Measurements from ENCODE around the gene MCOLN3. TPM values are rescaled to one million over a fixed set of nuclear protein-coding genes. Genes with fewer than 3 reads are reported as not detected.

The MCOLN3 gene, protein sequence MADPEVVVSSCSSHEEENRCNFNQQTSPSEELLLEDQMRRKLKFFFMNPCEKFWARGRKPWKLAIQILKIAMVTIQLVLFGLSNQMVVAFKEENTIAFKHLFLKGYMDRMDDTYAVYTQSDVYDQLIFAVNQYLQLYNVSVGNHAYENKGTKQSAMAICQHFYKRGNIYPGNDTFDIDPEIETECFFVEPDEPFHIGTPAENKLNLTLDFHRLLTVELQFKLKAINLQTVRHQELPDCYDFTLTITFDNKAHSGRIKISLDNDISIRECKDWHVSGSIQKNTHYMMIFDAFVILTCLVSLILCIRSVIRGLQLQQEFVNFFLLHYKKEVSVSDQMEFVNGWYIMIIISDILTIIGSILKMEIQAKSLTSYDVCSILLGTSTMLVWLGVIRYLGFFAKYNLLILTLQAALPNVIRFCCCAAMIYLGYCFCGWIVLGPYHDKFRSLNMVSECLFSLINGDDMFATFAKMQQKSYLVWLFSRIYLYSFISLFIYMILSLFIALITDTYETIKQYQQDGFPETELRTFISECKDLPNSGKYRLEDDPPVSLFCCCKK
- total RNA-seq, result 10 to 100 TPM in 2 of 4 donors, 1 to 10 TPM in 2; 2.1 to 37.7 (median 12.0) TPM

DNA sequence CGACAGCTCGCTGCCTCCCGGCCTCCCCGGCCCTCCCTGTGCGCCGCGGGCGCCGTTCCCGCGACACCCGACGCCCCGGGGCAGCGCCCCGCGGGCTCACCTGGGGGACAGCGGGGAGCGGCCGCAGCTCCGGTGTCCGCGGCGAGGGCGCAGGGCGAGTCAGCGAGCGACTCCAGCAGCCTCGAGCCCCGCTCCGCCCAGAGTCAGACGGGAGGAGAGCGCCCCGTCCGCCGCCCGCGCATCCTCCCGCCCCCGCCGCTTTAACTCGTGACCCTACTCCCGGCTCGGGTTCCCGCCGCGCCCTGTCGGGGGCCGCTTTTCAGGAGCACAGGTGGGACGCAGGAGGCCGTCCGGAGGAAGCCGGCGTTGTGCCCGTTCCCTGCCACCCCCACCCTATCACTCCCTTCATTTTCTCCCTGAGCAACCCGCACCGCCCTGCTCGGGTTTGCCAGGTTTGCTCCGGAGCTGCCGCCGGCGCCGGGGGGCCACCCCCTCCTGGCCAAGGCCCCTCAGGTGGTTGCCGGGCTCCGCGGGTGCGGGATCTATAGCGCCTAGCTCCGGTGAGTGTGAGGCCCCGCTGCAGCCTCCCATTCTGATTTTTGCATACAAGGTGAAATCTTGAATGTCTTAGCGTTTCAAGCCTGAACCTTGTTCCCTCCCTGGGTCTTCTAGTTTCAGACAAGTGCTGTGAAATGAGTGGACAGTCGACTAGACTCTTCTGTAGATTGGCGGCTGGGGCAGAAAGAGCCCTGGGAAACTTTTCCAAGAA lies at the start of gene MCOLN3:
Gene MCOLN3, minus strand, starts transcription at position 205 of the 769 bp plus-strand sequence. CDS start 3,140 bp downstream, outside the sequence.
- H3K4me1 ChIP-seq, result peaks cover 0 to 9% of the 10 kb centered on the region in 2 donors
- H3K36me3 ChIP-seq, result no peaks in the 10 kb centered on the region
- intact Hi-C loops (cut with DNase I; ENCODE audit: low total_unique reads), result no loop called here
- H3K27ac ChIP-seq, result no peak within 1 kb of the TSS
- H3K9me3 ChIP-seq, result no peaks in the 10 kb centered on the region
- TF ChIP-seq CTCF (IDR thresholded peaks at IDR 0.05), result no peak
- no peak for TF ChIP-seq POLR2A (IDR thresholded peaks at IDR 0.05)
- peak; percentile 24 to 57 for DNase-seq
- H3K4me3 ChIP-seq, result peak within 1 kb of the TSS; percentile 17 to 47
- peaks cover 11 to 18% of the 10 kb centered on the region in 2 donors for H3K27me3 ChIP-seq

DNA sequence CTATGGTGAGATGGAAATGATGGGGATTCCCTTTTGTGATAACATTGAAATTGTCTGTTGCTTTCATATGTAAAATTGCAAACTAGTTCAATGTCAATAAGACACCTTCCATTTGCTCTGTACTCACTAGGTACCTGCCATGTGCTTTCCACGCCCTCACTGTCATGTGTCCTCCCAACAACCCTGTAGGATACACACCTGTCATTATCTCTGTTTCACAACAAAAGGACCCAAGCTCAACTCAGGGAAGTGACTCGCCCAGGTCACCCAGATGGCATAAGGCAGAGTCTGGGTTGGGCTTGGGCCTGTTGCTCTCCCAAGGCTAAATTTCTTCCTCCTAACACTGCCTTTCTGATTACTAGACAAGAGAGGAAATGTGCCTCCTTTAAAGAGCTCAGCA lies 45.3 kb upstream of the MCOLN3 start:
- H3K9me3 ChIP-seq, result no peaks in the 10 kb centered on the region
- H3K27me3 ChIP-seq, result no peaks in the 10 kb centered on the region
- no peaks in the 10 kb centered on the region for H3K4me1 ChIP-seq
- intact Hi-C loops (cut with DNase I; ENCODE audit: low total_unique reads), result no loop called here
- H3K4me3 ChIP-seq, result no peak overlapping the region
- TF ChIP-seq POLR2A (IDR thresholded peaks at IDR 0.05) (no peak), CTCF (IDR thresholded peaks at IDR 0.05) (no peak)
- H3K36me3 ChIP-seq, result no peaks in the 10 kb centered on the region
- no peak for DNase-seq
- H3K27ac ChIP-seq, result no peak overlapping the region

DNA sequence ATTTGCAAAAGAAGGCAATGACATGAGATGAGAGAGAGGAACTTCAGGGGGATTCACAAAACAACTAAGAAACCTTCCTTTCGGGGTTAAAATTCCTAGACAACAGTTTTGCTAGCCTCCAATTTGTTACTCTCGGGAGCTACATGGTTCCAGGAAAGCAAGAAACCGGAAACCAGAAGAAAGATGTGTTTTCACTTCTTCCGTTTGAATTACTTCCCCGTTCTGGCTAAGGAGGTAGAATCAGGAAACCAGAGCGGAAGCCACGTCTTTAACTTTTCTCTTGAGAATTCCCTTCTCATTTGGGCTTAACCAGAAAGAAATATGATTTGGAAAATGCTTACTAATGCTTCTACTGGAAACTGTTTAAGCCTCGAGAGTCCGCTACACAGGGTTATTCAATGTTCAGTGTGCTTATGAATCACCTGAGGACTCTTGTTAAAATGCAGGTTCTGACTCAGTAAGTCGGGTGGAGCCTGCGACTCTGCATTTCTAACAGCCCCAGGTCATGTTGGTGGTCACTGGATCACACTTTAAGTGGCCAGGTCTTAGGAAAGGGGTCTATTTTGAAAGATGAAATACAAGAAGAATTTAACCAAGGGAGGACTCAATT lies 43.5 kb upstream of the MCOLN3 start:
- H3K27ac ChIP-seq, result no peak overlapping the region
- H3K36me3 ChIP-seq, result no peaks in the 10 kb centered on the region
- no peaks in the 10 kb centered on the region for H3K4me1 ChIP-seq
- no peaks in the 10 kb centered on the region for H3K9me3 ChIP-seq
- H3K4me3 ChIP-seq, result no peak overlapping the region
- intact Hi-C loops (cut with DNase I; ENCODE audit: low total_unique reads), result no loop called here
- no peaks in the 10 kb centered on the region for H3K27me3 ChIP-seq
- no peak for DNase-seq
- TF ChIP-seq POLR2A (IDR thresholded peaks at IDR 0.05) (no peak), CTCF (IDR thresholded peaks at IDR 0.05) (no peak)

DNA sequence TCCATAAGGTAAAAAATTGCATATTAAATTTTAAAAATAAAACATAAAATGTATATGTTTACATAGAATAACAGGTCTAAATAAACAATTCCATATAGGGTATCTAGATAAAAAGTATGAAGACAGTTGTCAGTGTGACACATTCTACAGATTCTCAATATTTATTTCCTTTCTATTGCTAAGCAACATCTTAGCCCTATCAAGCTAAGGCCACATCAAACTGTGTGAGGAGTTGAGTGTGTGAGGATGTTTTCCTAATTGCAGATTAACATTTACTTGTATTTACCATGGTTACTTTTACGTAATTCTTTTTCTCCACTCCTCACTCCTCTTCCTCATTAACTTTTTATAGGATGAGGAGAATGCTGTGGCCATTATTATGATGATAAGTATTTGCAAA lies 41.9 kb upstream of the MCOLN3 start:
- no peaks in the 10 kb centered on the region for H3K27me3 ChIP-seq
- no peak overlapping the region for H3K27ac ChIP-seq
- TF ChIP-seq CTCF (IDR thresholded peaks at IDR 0.05) (no peak), POLR2A (IDR thresholded peaks at IDR 0.05) (no peak)
- H3K4me3 ChIP-seq, result no peak overlapping the region
- H3K4me1 ChIP-seq, result no peaks in the 10 kb centered on the region
- no peaks in the 10 kb centered on the region for H3K9me3 ChIP-seq
- H3K36me3 ChIP-seq, result no peaks in the 10 kb centered on the region
- intact Hi-C loops (cut with DNase I; ENCODE audit: low total_unique reads), result no loop called here
- DNase-seq, result no peak

All from uterus (tissue), 4 donors.